SU-DHL-6 (cell line): ENCODE measurements around the gene SNTG2.

Source experiments
- H2AFZ ChIP-seq: fragments of 200-600 bp; sonication (generic); 2 replicates; pipeline ENCODE4 v1.6.1; 2014; ENCODE audit warnings: low read depth, mild to moderate bottlenecking, moderate library complexity, mixed read lengths, antibody characterized with exemption, low read length; ENCODE audit not compliant: severe bottlenecking
- H3F3A ChIP-seq: fragments of 200-600 bp; shearing (Covaris generic); 2 replicates; pipeline ENCODE4 v1.6.0; 2016; ENCODE audit warnings: antibody characterized with exemption, mild to moderate bottlenecking; ENCODE audit not compliant: insufficient read depth
- H3K27ac ChIP-seq: fragments of 200-600 bp; sonication (generic); 2 replicates; pipeline ENCODE4 v1.5.1; 2016; ENCODE audit warnings: low read depth, mild to moderate bottlenecking, low read length, moderate library complexity, mixed read lengths
- H3K27me3 ChIP-seq: fragments of 200-600 bp; sonication (generic), shearing (Covaris generic); 2 replicates; pipeline ENCODE4 v1.6.0; 2014; ENCODE audit warnings: mild to moderate bottlenecking, low read length
- H3K36me3 ChIP-seq: fragments of 200-600 bp; sonication (generic); 2 replicates; pipeline ENCODE4 v1.6.1; 2014; ENCODE audit warnings: mild to moderate bottlenecking, low read length, mixed read lengths
- H3K4me2 ChIP-seq: fragments of 300-600, 200-600 bp; shearing (Covaris generic), sonication (generic); 2 replicates; pipeline ENCODE4 v1.6.0; 2014; ENCODE audit warnings: low read length, low read depth, mild to moderate bottlenecking; ENCODE audit not compliant: poor library complexity, severe bottlenecking
- H3K4me3 ChIP-seq: fragments of 200-600 bp; sonication (generic); 2 replicates; pipeline ENCODE4 v1.5.1; 2014; ENCODE audit warnings: antibody characterized with exemption, low read length, mild to moderate bottlenecking, mixed read lengths; ENCODE audit not compliant: insufficient read depth, poor library complexity, severe bottlenecking
- H3K79me2 ChIP-seq: fragments of 200-600 bp; sonication (generic); 2 replicates; pipeline ENCODE4 v1.6.1; 2014; ENCODE audit warnings: mild to moderate bottlenecking, low read length, moderate library complexity; ENCODE audit not compliant: insufficient read depth
- H3K9ac ChIP-seq: fragments of 200-600 bp; sonication (generic); 2 replicates; pipeline ENCODE4 v1.7.0; 2014; ENCODE audit warnings: mild to moderate bottlenecking, low read length
- H3K9me2 ChIP-seq: fragments of 200-600 bp; sonication (generic); replicated peaks from 2 replicates; pipeline ENCODE4 v1.6.1; 2014; ENCODE audit warnings: low read length; ENCODE audit not compliant: insufficient read depth
- H3K9me3 ChIP-seq: fragments of 200-600 bp; sonication (generic); 2 replicates; pipeline ENCODE4 v1.6.1; 2014; ENCODE audit warnings: low read length, mixed read lengths; ENCODE audit not compliant: insufficient read depth
- H4K20me1 ChIP-seq: fragments of 200-600 bp; sonication (generic); 2 replicates; pipeline ENCODE4 v1.6.1; 2014; ENCODE audit warnings: low read depth, mild to moderate bottlenecking, antibody characterized with exemption, low read length, moderate library complexity, mixed read lengths
- CTCF ChIP-seq: fragments of 200-600 bp; sonication (generic); IDR thresholded peaks from one replicate; pipeline ENCODE4 v1.5.1; 2017; ENCODE audit warnings: antibody characterized with exemption, mild to moderate bottlenecking, low read length, moderate library complexity; ENCODE audit not compliant: insufficient read depth, poor library complexity, severe bottlenecking
- EZH2phosphoT487 ChIP-seq: fragments of 200-600 bp; sonication (generic), shearing (Covaris generic); conservative IDR thresholded peaks from 2 replicates; pipeline ENCODE4 v1.6.1; 2018; ENCODE audit warnings: mild to moderate bottlenecking, antibody characterized with exemption, low read length, moderate library complexity, mixed read lengths

Gene SNTG2

GRCh38 chr2:1246991-1247390 is 296.3 kb downstream of the SNTG2 start:
- TF ChIP-seq EZH2phosphoT487: no peak
- TF ChIP-seq CTCF: no peak
- H3K9ac ChIP-seq: no peak overlapping the region

GRCh38 chr2:1248187-1248586 is 297.5 kb downstream of the SNTG2 start:
- Histone ChIP-seq H3K27ac (no peak overlapping the region), H4K20me1 (no peaks in the 10 kb centered on the region), H3F3A (no peaks in the 10 kb centered on the region), H2AFZ (no peak overlapping the region), H3K9me3 (no peaks in the 10 kb centered on the region), H3K9me2 (no peaks in the 10 kb centered on the region), H3K36me3 (no peaks in the 10 kb centered on the region), H3K27me3 (no peaks in the 10 kb centered on the region), H3K4me2 (no peak overlapping the region), H3K9ac (no peak overlapping the region), H3K4me3 (no peak overlapping the region), H3K79me2 (no peaks in the 10 kb centered on the region)
- no peak for TF ChIP-seq CTCF
- TF ChIP-seq EZH2phosphoT487: no peak

More at GRCh38 chr2:1246991-1247390, 296.3 kb downstream of the SNTG2 start:
- no peak overlapping the region for H3K4me2 ChIP-seq
- H4K20me1 ChIP-seq: no peaks in the 10 kb centered on the region
- H3K9me2 ChIP-seq: no peaks in the 10 kb centered on the region
- H3K79me2 ChIP-seq: no peaks in the 10 kb centered on the region
- H3K4me3 ChIP-seq: no peak overlapping the region
- no peaks in the 10 kb centered on the region for H3K9me3 ChIP-seq
- no peak overlapping the region for H3K27ac ChIP-seq
- no peak overlapping the region for H2AFZ ChIP-seq
- no peaks in the 10 kb centered on the region for H3K27me3 ChIP-seq
- H3K36me3 ChIP-seq: no peaks in the 10 kb centered on the region
- no peaks in the 10 kb centered on the region for H3F3A ChIP-seq

- no peak for TF ChIP-seq CTCF
- no peak for TF ChIP-seq EZH2phosphoT487
- H2AFZ ChIP-seq: no peak overlapping the region
- H3K4me2 ChIP-seq: no peak overlapping the region
- no peaks in the 10 kb centered on the region for H3K27me3 ChIP-seq
- H3K9me2 ChIP-seq: no peaks in the 10 kb centered on the region
- H3K36me3 ChIP-seq: no peaks in the 10 kb centered on the region
- no peaks in the 10 kb centered on the region for H3K9me3 ChIP-seq
- H3K27ac ChIP-seq: no peak overlapping the region
- no peak overlapping the region for H3K9ac ChIP-seq
- H3F3A ChIP-seq: no peaks in the 10 kb centered on the region
- H3K79me2 ChIP-seq: no peaks in the 10 kb centered on the region
- no peak overlapping the region for H3K4me3 ChIP-seq
- H4K20me1 ChIP-seq: no peaks in the 10 kb centered on the region
These were observed 299.4 kb downstream of the SNTG2 start for GRCh38 chr2:1249897-1250687.
